IMR-90 (cell line): ENCODE data around the gene SEMA3G. TPM values are rescaled to one million over a fixed set of nuclear protein-coding genes. Genes with fewer than 3 reads are reported as not detected.

Source experiments
- ATAC-seq: fragments of 200-7000 bp; cut with Tn5 transposase; 2 replicates; pipeline ENCODE4 v1.9.1; 2020; ENCODE audit warnings: low read depth, mild to moderate bottlenecking, moderate library complexity
- BruUV-seq: library from RNA; stranded (reverse); fragments of 400-500 nt; replicated peaks from 2 replicates; lab custom pipeline; 2021; lab: Mats Ljungman, UMichigan
- CTCF ChIA-PET: fragments of 300-600 bp; formaldehyde crosslinking; extraction: SDS; loops from one replicate; lab custom pipeline; 2021; ENCODE audit warnings: antibody characterized with exemption; lab: Yijun Ruan, JAX
- POLR2A ChIA-PET: fragments of 300-600 bp; sonication (Branson Sonifier 250); formaldehyde crosslinking; loops from one replicate; lab custom pipeline; 2022; ENCODE audit warnings: antibody characterized with exemption; ENCODE audit not compliant: unreplicated experiment; lab: Charles Lee
- DNase-seq: peaks from one replicate; pipeline ENCODE4 v3.0.0; 2013
- H2AFZ ChIP-seq: replicated peaks from 2 replicates; pipeline ENCODE3; 2013; ENCODE audit warnings: low read length, mild to moderate bottlenecking; ENCODE audit not compliant: poor library complexity
- H2AK5ac ChIP-seq: 2 replicates; pipeline ENCODE4 v1.6.1; 2013; ENCODE audit warnings: low read depth, low read length, inconsistent platforms
- H2AK9ac ChIP-seq: replicated peaks from 2 replicates; pipeline ENCODE3; 2013; ENCODE audit warnings: mild to moderate bottlenecking, low read depth, low read length, moderate library complexity; ENCODE audit not compliant: poor library complexity
- H2BK120ac ChIP-seq: 2 replicates; pipeline ENCODE4 v1.6.1; 2013; ENCODE audit warnings: low read depth, low read length, inconsistent platforms
- H2BK15ac ChIP-seq: 3 replicates; pipeline ENCODE4 v1.6.1; 2013; ENCODE audit warnings: low read depth, low read length, inconsistent platforms
- H2BK20ac ChIP-seq: 2 replicates; pipeline ENCODE4 v1.6.1; 2013; ENCODE audit warnings: low read depth, mild to moderate bottlenecking, inconsistent platforms, low read length, moderate library complexity
- H2BK5ac ChIP-seq: 2 replicates; pipeline ENCODE4 v1.6.1; 2013; ENCODE audit warnings: mild to moderate bottlenecking, low read depth, low read length, inconsistent platforms; ENCODE audit not compliant: poor library complexity, severe bottlenecking
- H3K14ac ChIP-seq: replicated peaks from 2 replicates; pipeline ENCODE4 v1.6.1; 2013; ENCODE audit warnings: low read depth, low read length, inconsistent platforms
- H3K18ac ChIP-seq: 2 replicates; pipeline ENCODE4 v1.6.1; 2013; ENCODE audit warnings: low read depth, low read length, control low read depth
- H3K23ac ChIP-seq: 2 replicates; pipeline ENCODE4 v1.6.1; 2013; ENCODE audit warnings: low read depth, low read length, inconsistent platforms
- H3K27ac ChIP-seq: 2 replicates; pipeline ENCODE4 v1.5.1; 2013; ENCODE audit warnings: mild to moderate bottlenecking, control low read depth, low read length; ENCODE audit not compliant: insufficient read depth
- H3K27me3 ChIP-seq: 2 replicates; pipeline ENCODE4 v1.6.1; 2013; ENCODE audit warnings: low read length; ENCODE audit not compliant: control insufficient read depth, insufficient read depth
- H3K36me3 ChIP-seq: 2 replicates; pipeline ENCODE4 v1.6.1; 2013; ENCODE audit warnings: low read length, mixed read lengths; ENCODE audit not compliant: control insufficient read depth, insufficient read depth
- H3K4ac ChIP-seq: 2 replicates; pipeline ENCODE4 v1.6.1; 2013; ENCODE audit warnings: low read depth, low read length, inconsistent platforms
- H3K4me1 ChIP-seq: 2 replicates; pipeline ENCODE4 v1.6.1; 2013; ENCODE audit warnings: low read length, mixed read lengths; ENCODE audit not compliant: control insufficient read depth, insufficient read depth
- H3K4me2 ChIP-seq: 2 replicates; pipeline ENCODE4 v1.6.1; 2013; ENCODE audit warnings: low read depth, mild to moderate bottlenecking, control low read depth, low read length, moderate library complexity
- H3K4me3 ChIP-seq: 2 replicates; pipeline ENCODE4 v1.5.1; 2013; ENCODE audit warnings: low read depth, mild to moderate bottlenecking, control low read depth, low read length, moderate library complexity; ENCODE audit not compliant: insufficient read depth
- H3K56ac ChIP-seq: 2 replicates; pipeline ENCODE4 v1.6.1; 2013; ENCODE audit warnings: low read length, inconsistent platforms; ENCODE audit not compliant: insufficient read depth; ENCODE audit errors: extremely low read depth
- H3K79me1 ChIP-seq, 2 experiments: 2 replicates each; pipeline ENCODE4 v1.6.1; 2013; ENCODE audit warnings: low read length in 2 of 2, inconsistent platforms in 1 of 2, low read depth in 1 of 2
- H3K9ac ChIP-seq: 2 replicates; pipeline ENCODE4 v1.6.1; 2013; ENCODE audit warnings: low read depth, low read length, control low read depth
- H3K9me1 ChIP-seq: 2 replicates; pipeline ENCODE4 v1.6.1; 2013; ENCODE audit warnings: low read length, inconsistent platforms; ENCODE audit not compliant: insufficient read depth
- H3K9me3 ChIP-seq: 2 replicates; pipeline ENCODE4 v1.6.1; 2013; ENCODE audit warnings: low read length; ENCODE audit not compliant: control insufficient read depth, insufficient read depth
- H4K20me1 ChIP-seq: 2 replicates; pipeline ENCODE4 v1.6.1; 2013; ENCODE audit warnings: low read length, inconsistent platforms; ENCODE audit not compliant: insufficient read depth
- H4K5ac ChIP-seq: 2 replicates; pipeline ENCODE4 v1.6.1; 2013; ENCODE audit warnings: mild to moderate bottlenecking, low read depth, low read length, control low read depth
- H4K8ac ChIP-seq, 2 experiments: 2 replicates each; pipeline ENCODE4 v1.6.1; 2013; ENCODE audit warnings: low read depth in 2 of 2, low read length in 2 of 2, control low read depth in 1 of 2, inconsistent platforms in 1 of 2
- H4K91ac ChIP-seq: 2 replicates; pipeline ENCODE4 v1.6.1; 2013; ENCODE audit warnings: low read depth, low read length, inconsistent platforms; ENCODE audit not compliant: insufficient read depth
- BHLHE40 ChIP-seq: fragments of 150-350 bp; IDR thresholded peaks from 2 replicates; pipeline ENCODE4 v1.6.1; 2016; ENCODE audit warnings: mild to moderate bottlenecking, low read depth, low read length
- CEBPB ChIP-seq: IDR thresholded peaks from 2 replicates; pipeline ENCODE4 v1.6.1; 2012; ENCODE audit warnings: low read depth, low read length, improper control_type of control experiment
- CHD1 ChIP-seq: IDR thresholded peaks from 2 replicates; pipeline ENCODE4 v1.6.1; 2012; ENCODE audit warnings: low read depth, low read length, improper control_type of control experiment
- FOS ChIP-seq: fragments of 150-350 bp; IDR thresholded peaks from 2 replicates; pipeline ENCODE4 v1.6.1; 2016; ENCODE audit warnings: low read depth, low read length
- MAFK ChIP-seq: IDR thresholded peaks from 2 replicates; pipeline ENCODE4 v1.6.1; 2012; ENCODE audit warnings: low read depth, low read length, improper control_type of control experiment
- MAZ ChIP-seq: IDR thresholded peaks from 2 replicates; pipeline ENCODE4 v1.6.1; 2012; ENCODE audit warnings: low read depth, mild to moderate bottlenecking, low read length, improper control_type of control experiment, moderate library complexity, borderline replicate concordance
- MXI1 ChIP-seq: IDR thresholded peaks from 2 replicates; pipeline ENCODE4 v1.6.1; 2012; ENCODE audit warnings: low read depth, mild to moderate bottlenecking, low read length, moderate library complexity, borderline replicate concordance
- NFE2L2 ChIP-seq: fragments of 150-350 bp; IDR thresholded peaks from 2 replicates; pipeline ENCODE4 v1.6.1; 2016; ENCODE audit warnings: low read depth, mild to moderate bottlenecking, low read length
- POLR2A ChIP-seq: IDR thresholded peaks from 2 replicates; pipeline ENCODE4 v1.6.1; 2012; ENCODE audit warnings: mild to moderate bottlenecking, low read depth, low read length
- RAD21 ChIP-seq: IDR thresholded peaks from 2 replicates; pipeline ENCODE4 v1.6.1; 2012; ENCODE audit warnings: low read length, improper control_type of control experiment
- RCOR1 ChIP-seq: IDR thresholded peaks from 2 replicates; pipeline ENCODE4 v1.6.1; 2012; ENCODE audit warnings: mild to moderate bottlenecking, low read length, improper control_type of control experiment; ENCODE audit not compliant: insufficient replicate concordance
- RFX5 ChIP-seq: IDR thresholded peaks from 2 replicates; pipeline ENCODE4 v1.8.0; 2012; ENCODE audit warnings: low read depth, mild to moderate bottlenecking, low read length, moderate library complexity
- SMC3 ChIP-seq: fragments of 150-350 bp; IDR thresholded peaks from 2 replicates; pipeline ENCODE4 v1.6.1; 2016; ENCODE audit warnings: low read depth, mild to moderate bottlenecking, antibody characterized with exemption, low read length, moderate library complexity
- WGBS, 2 experiments: methylation state at CpG; one replicate each; pipeline versions ENCODE4 v1.1.5 to v1.1.7; 2013; ENCODE audit warnings: missing lambda C conversion rate in 2 of 2; ENCODE audit not compliant: insufficient read length in 1 of 2; ENCODE audit errors: extremely low coverage in 2 of 2; 5-methylcytosine and 5-hydroxymethylcytosine counted together
- dilution Hi-C: fragments of 300-500 bp; cut with HindIII; formaldehyde crosslinking; loops from one replicate; pipeline ENCODE4 v1.14.3; 2018; ENCODE audit warnings: low sequenced_read_pairs; ENCODE audit not compliant: unreplicated experiment
- in situ Hi-C: fragments of 300-500 bp; cut with MboI; formaldehyde crosslinking; loops from 3 replicates; pipeline ENCODE4 v1.14.3; 2019; ENCODE audit warnings: low sequenced_read_pairs, inconsistent platforms, mixed read lengths
- intact Hi-C: fragments of 100-400 bp; cut with micrococcal nuclease; formaldehyde crosslinking; loops from 2 replicates; pipeline ENCODE4 v1.10.0; 2022
- polyA plus RNA-seq, 3 experiments: library from polyadenylated mRNA; depleted of rRNA; stranded (reverse); fragments of >200 nt; gene quantifications; 2 replicates each; pipeline ENCODE4 v1.2.3, GENCODE V29; 2012; ENCODE audit warnings: low replicate concordance in 1 of 3
- total RNA-seq: library from RNA; depleted of rRNA; stranded (reverse); fragments of >200 nt; gene quantifications from 2 replicates; pipeline ENCODE4 v1.2.3, GENCODE V29; 2012
- TF ChIP-seq, protein P1 (sequence below): fragments of 150-350 bp; IDR thresholded peaks from 2 replicates; pipeline ENCODE4 v1.6.1; 2017; ENCODE audit warnings: mild to moderate bottlenecking, antibody characterized with exemption, low read length, low read depth
- TF ChIP-seq, protein P2 (sequence below): conservative IDR thresholded peaks from 2 replicates; pipeline ENCODE4 v1.5.1; 2012; ENCODE audit warnings: mild to moderate bottlenecking, low read depth, low read length, improper control_type of control experiment
- TF ChIP-seq, protein P3 (sequence below): fragments of 150-350 bp; IDR thresholded peaks from 2 replicates; pipeline ENCODE4 v1.6.1; 2016; ENCODE audit warnings: low read depth, mild to moderate bottlenecking, low read length, moderate library complexity, borderline replicate concordance

Gene SEMA3G
- total and polyA plus RNA-seq, 2 of the 4 experiments (the other 2 are of a cell fraction) = 0.07 TPM; not detected in 1

DNA sequence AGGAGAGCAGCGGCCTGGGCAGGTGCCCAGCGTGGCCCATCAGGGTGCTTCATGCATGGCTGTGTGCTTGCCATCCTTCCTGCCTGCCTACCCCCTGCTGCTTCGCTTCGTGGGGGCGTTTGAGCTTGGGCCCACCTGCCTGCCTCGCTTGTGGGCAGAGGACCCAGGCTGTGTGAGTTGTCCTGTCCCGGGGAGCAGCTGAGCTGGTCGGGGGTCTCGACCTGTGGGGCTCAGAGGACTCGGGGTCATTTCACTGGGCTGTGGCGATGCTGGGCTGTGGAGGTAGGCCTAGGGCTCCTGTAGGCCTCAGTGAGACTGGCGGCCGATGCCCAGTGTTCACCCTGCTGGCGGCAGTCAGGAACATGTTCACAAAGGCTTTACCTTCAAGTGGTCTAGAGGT, 38.2 kb upstream of the SEMA3G start:
- in situ Hi-C loops (no loop called here), dilution Hi-C loops (no loop called here), intact Hi-C loops (no loop called here)
- Histone ChIP-seq H2BK15ac (no peak overlapping the region), H3K36me3 (peaks cover 83% of the 10 kb centered on the region), H4K20me1 (peaks cover 32% of the 10 kb centered on the region), H2BK5ac (no peak overlapping the region), H3K4me3 (no peak overlapping the region), H3K27me3 (no peaks in the 10 kb centered on the region), H3K9ac (no peak overlapping the region), H3K27ac (no peak overlapping the region), H4K91ac (no peak overlapping the region), H3K23ac (no peak overlapping the region), H2AK5ac (0 out of 2 replicates have a peak overlapping the region, but pooled peaks have one; percentile 27), H3K9me1 (peaks cover 17% of the 10 kb centered on the region; the same call in 1 of the 2 replicates), H2AFZ (no peak overlapping the region), H3K4me1 (peaks cover 13% of the 10 kb centered on the region; the same call in 1 of the 2 replicates), H3K79me1 (peaks cover 6 to 48% of the 10 kb centered on the region in 2 experiments; a peak in 3 of 4 replicates), H3K56ac (no peak overlapping the region), H4K5ac (no peak overlapping the region), H3K14ac (no peak overlapping the region), H4K8ac (no peak overlapping the region), H3K9me3 (no peaks in the 10 kb centered on the region), H3K4me2 (no peak overlapping the region), H3K18ac (no peak overlapping the region), H2BK120ac (no peak overlapping the region), H2BK20ac (no peak overlapping the region), H2AK9ac (no peak overlapping the region), H3K4ac (no peak overlapping the region)
- DNase-seq = no peak
- no TSS peak for BruUV-seq
- POLR2A ChIA-PET = no interaction called here
- TF ChIP-seq, protein P1, sequence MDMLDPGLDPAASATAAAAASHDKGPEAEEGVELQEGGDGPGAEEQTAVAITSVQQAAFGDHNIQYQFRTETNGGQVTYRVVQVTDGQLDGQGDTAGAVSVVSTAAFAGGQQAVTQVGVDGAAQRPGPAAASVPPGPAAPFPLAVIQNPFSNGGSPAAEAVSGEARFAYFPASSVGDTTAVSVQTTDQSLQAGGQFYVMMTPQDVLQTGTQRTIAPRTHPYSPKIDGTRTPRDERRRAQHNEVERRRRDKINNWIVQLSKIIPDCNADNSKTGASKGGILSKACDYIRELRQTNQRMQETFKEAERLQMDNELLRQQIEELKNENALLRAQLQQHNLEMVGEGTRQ = no peak
- TF ChIP-seq MAFK = no peak
- TF ChIP-seq MXI1 = no peak
- no peak for TF ChIP-seq CHD1
- TF ChIP-seq RCOR1 = no peak
- no peak for TF ChIP-seq SMC3
- TF ChIP-seq RFX5 = no peak
- no peak for TF ChIP-seq NFE2L2
- TF ChIP-seq FOS = no peak
- TF ChIP-seq, protein P2, sequence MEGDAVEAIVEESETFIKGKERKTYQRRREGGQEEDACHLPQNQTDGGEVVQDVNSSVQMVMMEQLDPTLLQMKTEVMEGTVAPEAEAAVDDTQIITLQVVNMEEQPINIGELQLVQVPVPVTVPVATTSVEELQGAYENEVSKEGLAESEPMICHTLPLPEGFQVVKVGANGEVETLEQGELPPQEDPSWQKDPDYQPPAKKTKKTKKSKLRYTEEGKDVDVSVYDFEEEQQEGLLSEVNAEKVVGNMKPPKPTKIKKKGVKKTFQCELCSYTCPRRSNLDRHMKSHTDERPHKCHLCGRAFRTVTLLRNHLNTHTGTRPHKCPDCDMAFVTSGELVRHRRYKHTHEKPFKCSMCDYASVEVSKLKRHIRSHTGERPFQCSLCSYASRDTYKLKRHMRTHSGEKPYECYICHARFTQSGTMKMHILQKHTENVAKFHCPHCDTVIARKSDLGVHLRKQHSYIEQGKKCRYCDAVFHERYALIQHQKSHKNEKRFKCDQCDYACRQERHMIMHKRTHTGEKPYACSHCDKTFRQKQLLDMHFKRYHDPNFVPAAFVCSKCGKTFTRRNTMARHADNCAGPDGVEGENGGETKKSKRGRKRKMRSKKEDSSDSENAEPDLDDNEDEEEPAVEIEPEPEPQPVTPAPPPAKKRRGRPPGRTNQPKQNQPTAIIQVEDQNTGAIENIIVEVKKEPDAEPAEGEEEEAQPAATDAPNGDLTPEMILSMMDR = no peak
- no peak for TF ChIP-seq RAD21
- no peak for TF ChIP-seq CEBPB
- TF ChIP-seq, protein P3, sequence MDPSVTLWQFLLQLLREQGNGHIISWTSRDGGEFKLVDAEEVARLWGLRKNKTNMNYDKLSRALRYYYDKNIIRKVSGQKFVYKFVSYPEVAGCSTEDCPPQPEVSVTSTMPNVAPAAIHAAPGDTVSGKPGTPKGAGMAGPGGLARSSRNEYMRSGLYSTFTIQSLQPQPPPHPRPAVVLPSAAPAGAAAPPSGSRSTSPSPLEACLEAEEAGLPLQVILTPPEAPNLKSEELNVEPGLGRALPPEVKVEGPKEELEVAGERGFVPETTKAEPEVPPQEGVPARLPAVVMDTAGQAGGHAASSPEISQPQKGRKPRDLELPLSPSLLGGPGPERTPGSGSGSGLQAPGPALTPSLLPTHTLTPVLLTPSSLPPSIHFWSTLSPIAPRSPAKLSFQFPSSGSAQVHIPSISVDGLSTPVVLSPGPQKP = no peak
- TF ChIP-seq POLR2A = no peak
- TF ChIP-seq MAZ = no peak
- TF ChIP-seq BHLHE40 = no peak
- CTCF ChIA-PET = no interaction called here
- peak; percentile 5; the same call in 1 of the 2 replicates for ATAC-seq
- WGBS, 2 experiments = 89% methylated on average over 13 of the region's 14 CpGs; no CpG with 5 or more reads in 1 of the 2 experiments
